ENCODE measurements around the gene ZNF205. TPM values are rescaled to one million over a fixed set of nuclear protein-coding genes. Genes with fewer than 3 reads are reported as not detected.

The ZNF205 gene
- total and polyA plus RNA-seq, 2 of the 4 experiments (the other 2 are of a cell fraction): 8.2 to 12.7 TPM

- H3K27ac ChIP-seq (ENCODE audit: insufficient read depth, low read length): no peak overlapping the region
- no peak overlapping the region for H4K8ac ChIP-seq (ENCODE audit: low read depth in 2 of 2, low read length in 2 of 2)
- no peak overlapping the region for H3K4me2 ChIP-seq (ENCODE audit: low read depth, low read length)
- H3K4ac ChIP-seq (ENCODE audit: low read depth, low read length): no peak overlapping the region
- H4K91ac ChIP-seq (ENCODE audit: insufficient read depth, low read depth, low read length): no peak overlapping the region
- ATAC-seq (ENCODE audit: low read depth) (no peak), DNase-seq (no peak)
- H2BK120ac ChIP-seq (ENCODE audit: low read depth, low read length): no peak overlapping the region
- intact Hi-C loops (cut with micrococcal nuclease) (no loop called here), dilution Hi-C loops (cut with HindIII; ENCODE audit: low sequenced_read_pairs, unreplicated experiment) (no loop called here), in situ Hi-C loops (cut with MboI; ENCODE audit: low sequenced_read_pairs) (no loop called here)
- no peaks in the 10 kb centered on the region for H3K79me1 ChIP-seq (ENCODE audit: low read depth in 1 of 2, low read length in 2 of 2)
- H3K9me1 ChIP-seq (ENCODE audit: insufficient read depth, low read length): peaks cover 10% of the 10 kb centered on the region
- no peaks in the 10 kb centered on the region for H3K27me3 ChIP-seq (ENCODE audit: control insufficient read depth, insufficient read depth, low read length)
- no peak overlapping the region for H3K56ac ChIP-seq (ENCODE audit: extremely low read depth, insufficient read depth, low read length)
- H4K20me1 ChIP-seq (ENCODE audit: insufficient read depth, low read length): peaks cover 20% of the 10 kb centered on the region
- no peak overlapping the region for H2BK20ac ChIP-seq (ENCODE audit: low read depth, low read length)
- H3K23ac ChIP-seq (ENCODE audit: low read depth, low read length): no peak overlapping the region
- H3K14ac ChIP-seq (replicated peaks; ENCODE audit: low read depth, low read length): no peak overlapping the region
- H2AK9ac ChIP-seq (replicated peaks; ENCODE audit: low read depth, low read length, poor library complexity): no peak overlapping the region
- no peaks in the 10 kb centered on the region for H3K9me3 ChIP-seq (ENCODE audit: control insufficient read depth, insufficient read depth, low read length)
- H3K36me3 ChIP-seq (ENCODE audit: control insufficient read depth, insufficient read depth, low read length): no peaks in the 10 kb centered on the region
- no peak overlapping the region for H3K4me3 ChIP-seq (ENCODE audit: insufficient read depth, low read depth, low read length)
- H2AK5ac ChIP-seq (ENCODE audit: low read depth, low read length): no peak overlapping the region
- H3K9ac ChIP-seq (ENCODE audit: low read depth, low read length): no peak overlapping the region
- H2BK15ac ChIP-seq (ENCODE audit: low read depth, low read length): no peak overlapping the region
- no peak overlapping the region for H2BK5ac ChIP-seq (ENCODE audit: low read depth, low read length, poor library complexity, severe bottlenecking)
- peaks cover 4% of the 10 kb centered on the region for H3K4me1 ChIP-seq (ENCODE audit: control insufficient read depth, insufficient read depth, low read length)
- WGBS, 2 experiments (ENCODE audit: extremely low coverage in 2 of 2, insufficient read length in 1 of 2): 88% methylated on average over 1 of the region's 2 CpGs; no CpG with 5 or more reads in 1 of the 2 experiments
- CTCF ChIA-PET: no interaction called here
- no TSS peak for BruUV-seq (replicated peaks)
- no peak overlapping the region for H2AFZ ChIP-seq (replicated peaks; ENCODE audit: low read length, poor library complexity)
- TF ChIP-seq CEBPB (IDR thresholded peaks at IDR 0.05; ENCODE audit: low read depth, low read length) (no peak), MXI1 (IDR thresholded peaks at IDR 0.05; ENCODE audit: borderline replicate concordance, low read depth, low read length) (no peak), POLR2A (IDR thresholded peaks at IDR 0.05; ENCODE audit: low read depth, low read length) (no peak), MAFK (IDR thresholded peaks at IDR 0.05; ENCODE audit: low read depth, low read length) (no peak), USF2 (IDR thresholded peaks at IDR 0.05; ENCODE audit: low read depth, low read length) (no peak), SMC3 (IDR thresholded peaks at IDR 0.05; ENCODE audit: low read depth, low read length) (no peak), RCOR1 (IDR thresholded peaks at IDR 0.05; ENCODE audit: insufficient replicate concordance, low read length) (no peak), NFE2L2 (IDR thresholded peaks at IDR 0.05; ENCODE audit: low read depth, low read length) (no peak), CHD1 (IDR thresholded peaks at IDR 0.05; ENCODE audit: low read depth, low read length) (no peak), RAD21 (IDR thresholded peaks at IDR 0.05; ENCODE audit: low read length) (no peak), BHLHE40 (IDR thresholded peaks at IDR 0.05; ENCODE audit: low read depth, low read length) (no peak), RFX5 (IDR thresholded peaks at IDR 0.05; ENCODE audit: low read depth, low read length) (no peak), MAZ (IDR thresholded peaks at IDR 0.05; ENCODE audit: borderline replicate concordance, low read depth, low read length) (no peak), FOS (IDR thresholded peaks at IDR 0.05; ENCODE audit: low read depth, low read length) (no peak)
- TF ChIP-seq, protein P1, sequence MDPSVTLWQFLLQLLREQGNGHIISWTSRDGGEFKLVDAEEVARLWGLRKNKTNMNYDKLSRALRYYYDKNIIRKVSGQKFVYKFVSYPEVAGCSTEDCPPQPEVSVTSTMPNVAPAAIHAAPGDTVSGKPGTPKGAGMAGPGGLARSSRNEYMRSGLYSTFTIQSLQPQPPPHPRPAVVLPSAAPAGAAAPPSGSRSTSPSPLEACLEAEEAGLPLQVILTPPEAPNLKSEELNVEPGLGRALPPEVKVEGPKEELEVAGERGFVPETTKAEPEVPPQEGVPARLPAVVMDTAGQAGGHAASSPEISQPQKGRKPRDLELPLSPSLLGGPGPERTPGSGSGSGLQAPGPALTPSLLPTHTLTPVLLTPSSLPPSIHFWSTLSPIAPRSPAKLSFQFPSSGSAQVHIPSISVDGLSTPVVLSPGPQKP (IDR thresholded peaks at IDR 0.05; ENCODE audit: borderline replicate concordance, low read depth, low read length): no peak
- TF ChIP-seq, protein P2, sequence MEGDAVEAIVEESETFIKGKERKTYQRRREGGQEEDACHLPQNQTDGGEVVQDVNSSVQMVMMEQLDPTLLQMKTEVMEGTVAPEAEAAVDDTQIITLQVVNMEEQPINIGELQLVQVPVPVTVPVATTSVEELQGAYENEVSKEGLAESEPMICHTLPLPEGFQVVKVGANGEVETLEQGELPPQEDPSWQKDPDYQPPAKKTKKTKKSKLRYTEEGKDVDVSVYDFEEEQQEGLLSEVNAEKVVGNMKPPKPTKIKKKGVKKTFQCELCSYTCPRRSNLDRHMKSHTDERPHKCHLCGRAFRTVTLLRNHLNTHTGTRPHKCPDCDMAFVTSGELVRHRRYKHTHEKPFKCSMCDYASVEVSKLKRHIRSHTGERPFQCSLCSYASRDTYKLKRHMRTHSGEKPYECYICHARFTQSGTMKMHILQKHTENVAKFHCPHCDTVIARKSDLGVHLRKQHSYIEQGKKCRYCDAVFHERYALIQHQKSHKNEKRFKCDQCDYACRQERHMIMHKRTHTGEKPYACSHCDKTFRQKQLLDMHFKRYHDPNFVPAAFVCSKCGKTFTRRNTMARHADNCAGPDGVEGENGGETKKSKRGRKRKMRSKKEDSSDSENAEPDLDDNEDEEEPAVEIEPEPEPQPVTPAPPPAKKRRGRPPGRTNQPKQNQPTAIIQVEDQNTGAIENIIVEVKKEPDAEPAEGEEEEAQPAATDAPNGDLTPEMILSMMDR (conservative IDR thresholded peaks at IDR 0.05; ENCODE audit: low read depth, low read length): no peak
- no peak overlapping the region for H4K5ac ChIP-seq (ENCODE audit: low read depth, low read length)
- POLR2A ChIA-PET (ENCODE audit: unreplicated experiment): no interaction called here
- no peak overlapping the region for H3K18ac ChIP-seq (ENCODE audit: low read depth, low read length)
Observed at GRCh38 chr16:3155181-3155580, 42.8 kb downstream of the ZNF205 start.
